HG02981 (cell line): ENCODE results near the gene C1orf167.

Experiments
- ATAC-seq: cut with Tn5 transposase; IDR thresholded peaks from one replicate; pipeline ENCODE4 v1.9.1; 2021; ENCODE audit warnings: mild to moderate bottlenecking, moderate library complexity; ENCODE audit not compliant: unreplicated experiment

The C1orf167 gene

GRCh38 chr1:11759791-11760190 is 2.2 kb upstream of the C1orf167 start:
- no peak for ATAC-seq

GRCh38 chr1:11761285-11761684 is 708 bp upstream of the C1orf167 start:
- no peak for ATAC-seq

GRCh38 chr1:11764115-11764514 is 2.1 kb downstream of the C1orf167 start:
- no peak for ATAC-seq

GRCh38 chr1:11764519-11764918 is 2.5 kb downstream of the C1orf167 start:
- ATAC-seq: no peak

GRCh38 chr1:11765661-11766428 is 3.9 kb downstream of the C1orf167 start:
- no peak for ATAC-seq

- no peak for ATAC-seq
Observed at GRCh38 chr1:11766429-11766776, 4.4 kb downstream of the C1orf167 start.

- no peak for ATAC-seq
Observed at GRCh38 chr1:11767922-11768704, 6.1 kb downstream of the C1orf167 start.

- no peak for ATAC-seq
Observed at GRCh38 chr1:11768821-11769220, 6.8 kb downstream of the C1orf167 start.

- ATAC-seq: no peak
Observed at GRCh38 chr1:11769274-11769673, 7.3 kb downstream of the C1orf167 start.

- ATAC-seq: no peak
Observed at GRCh38 chr1:11770011-11770410, 8.0 kb downstream of the C1orf167 start.

- no peak for ATAC-seq
Observed at GRCh38 chr1:11771481-11772043, 9.6 kb downstream of the C1orf167 start.

- ATAC-seq: no peak
Observed at GRCh38 chr1:11772458-11772857, 10.5 kb downstream of the C1orf167 start.

- ATAC-seq: no peak
Observed at GRCh38 chr1:11774753-11775152, 12.8 kb downstream of the C1orf167 start.

GRCh38 chr1:11777658-11778322 is 15.8 kb downstream of the C1orf167 start:
- ATAC-seq: no peak

GRCh38 chr1:11778336-11778735 is 16.3 kb downstream of the C1orf167 start:
- no peak for ATAC-seq

- ATAC-seq: no peak
Observed at GRCh38 chr1:11778844-11779623, 17.0 kb downstream of the C1orf167 start.

- ATAC-seq: no peak
Observed at GRCh38 chr1:11779715-11780379, 17.9 kb downstream of the C1orf167 start.

GRCh38 chr1:11780380-11781147 is 18.6 kb downstream of the C1orf167 start:
- no peak for ATAC-seq

GRCh38 chr1:11781297-11781696 is 19.3 kb downstream of the C1orf167 start:
- no peak for ATAC-seq
